NCI-H1092 treated with DMSO at 0.1 percent for 48 hours (cell line): Measurements from ENCODE around the gene ANKRD61.
"Not testable (repeated sequence)": the region's sequence is repeated elsewhere in the genome, so short reads cannot be mapped to it uniquely, and the experiment has no call there.

Experiments used
- DNase-seq: peaks from one replicate; lab custom pipeline; 2025; lab: John Stamatoyannopoulos, UW

Gene ANKRD61

GRCh38 chr7:6030988-6031387 lies at the start of gene ANKRD61:
TSS of gene ANKRD61 (plus strand) at chr7:6031376. CDS start at chr7:6031376, 0 bp downstream.
- no peak for DNase-seq

- DNase-seq, result not testable (repeated sequence)
These were observed 44.1 kb upstream of the ANKRD61 start for GRCh38 chr7:5987061-5987460.

- peak; percentile 55 for DNase-seq
These were observed 33.9 kb upstream of the ANKRD61 start for GRCh38 chr7:5997210-5997808.

GRCh38 chr7:6007386-6007785 lies 23.8 kb upstream of the ANKRD61 start:
- no peak for DNase-seq

GRCh38 chr7:6007835-6008590 lies 23.2 kb upstream of the ANKRD61 start:
- not testable (repeated sequence) for DNase-seq

- peak; percentile 99 for DNase-seq
These were observed 22.2 kb upstream of the ANKRD61 start, which contains the start of the genes AIMP2 and PMS2 for GRCh38 chr7:6008668-6009611. TSS of gene AIMP2 (plus strand) at chr7:6009272. CDS start at chr7:6009364, 92 bp downstream. TSS of gene PMS2 (minus strand) at chr7:6009049. CDS start at chr7:6009019, 30 bp downstream.

- not testable (repeated sequence) for DNase-seq
These were observed 20.8 kb upstream of the ANKRD61 start for GRCh38 chr7:6010370-6010769.

- DNase-seq, result no peak
These were observed 19.6 kb upstream of the ANKRD61 start for GRCh38 chr7:6011541-6011940.

GRCh38 chr7:6012355-6013104 lies 18.6 kb upstream of the ANKRD61 start:
- DNase-seq, result no peak

GRCh38 chr7:6015917-6016652 lies 15.1 kb upstream of the ANKRD61 start:
- peak; percentile 56 for DNase-seq

GRCh38 chr7:6016653-6016966 lies 14.6 kb upstream of the ANKRD61 start:
- no peak for DNase-seq

GRCh38 chr7:6020371-6021286 lies 10.5 kb upstream of the ANKRD61 start:
- DNase-seq, result peak; percentile 30

- no peak for DNase-seq
These were observed 8.5 kb upstream of the ANKRD61 start for GRCh38 chr7:6022707-6023106.

GRCh38 chr7:6023974-6024435 lies 7.2 kb upstream of the ANKRD61 start:
- DNase-seq, result no peak

GRCh38 chr7:6026011-6026819 lies 5.0 kb upstream of the ANKRD61 start:
- DNase-seq, result peak; percentile 8

GRCh38 chr7:6026820-6027311 lies 4.3 kb upstream of the ANKRD61 start:
- no peak for DNase-seq

GRCh38 chr7:6027806-6028365 lies 3.3 kb upstream of the ANKRD61 start:
- no peak for DNase-seq

- no peak for DNase-seq
These were observed 2.6 kb upstream of the ANKRD61 start for GRCh38 chr7:6028563-6028962.
